Stimulated activated CD4-positive, alpha-beta T cell treated with anti-CD3 and anti-CD28 coated beads, Interleukin-4, amount 100 ng/mL, for 1 hour (primary cell): ENCODE measurements around the gene CENPX.
"Not testable (repeated sequence)": the region's sequence is repeated elsewhere in the genome, so short reads cannot be mapped to it uniquely, and the experiment has no call there.

Source experiments
- DNase-seq: peaks from one replicate; pipeline ENCODE4 v3.0.0-alpha.2; 2020

CENPX gene

DNA sequence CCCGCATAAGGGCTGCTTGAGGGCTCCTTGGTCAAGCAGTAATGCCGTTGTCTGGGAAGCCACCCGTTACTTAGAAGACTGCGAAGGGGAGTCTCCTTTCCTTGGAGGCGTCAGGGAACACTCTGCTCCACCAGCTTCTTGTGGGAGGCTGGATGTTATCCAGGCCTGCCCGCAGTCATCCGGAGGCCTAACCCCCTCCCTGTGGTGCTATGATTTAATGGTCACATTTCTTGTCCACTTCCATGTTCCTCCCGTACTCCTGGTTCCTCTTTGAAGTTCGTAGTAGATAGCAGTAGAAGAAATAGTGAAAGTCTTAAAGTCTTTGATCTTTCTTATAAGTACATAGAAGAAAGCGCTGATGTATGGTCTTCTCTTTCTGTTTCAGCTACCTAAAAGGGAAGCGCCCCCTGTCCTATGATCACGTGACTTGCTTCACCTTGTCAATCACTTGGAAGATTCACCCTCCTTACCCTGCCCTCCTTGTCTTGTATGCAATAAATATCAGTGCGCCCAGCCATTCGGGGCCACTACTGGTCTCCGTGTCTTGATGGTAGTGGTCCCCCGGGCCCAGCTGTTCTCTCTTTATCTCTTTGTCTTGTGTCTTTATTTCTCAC, 16.2 kb upstream of the CENPX start:
- DNase-seq = not testable (repeated sequence)

DNA sequence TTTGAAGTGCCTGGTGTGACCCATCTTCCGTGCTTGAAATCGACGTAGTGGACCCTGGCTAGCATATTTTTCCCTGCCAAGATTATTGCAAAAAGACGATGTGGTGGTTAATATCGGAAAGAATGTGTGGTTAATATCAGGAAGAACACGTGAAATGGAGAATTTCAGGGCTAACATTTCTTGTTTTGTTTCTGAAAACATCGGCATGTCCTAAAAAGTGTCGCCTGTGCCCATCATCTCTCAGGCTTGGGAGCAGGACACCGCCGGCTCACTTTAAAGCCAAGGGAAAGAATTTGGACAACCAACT, 15.2 kb upstream of the CENPX start:
- no peak for DNase-seq

DNA sequence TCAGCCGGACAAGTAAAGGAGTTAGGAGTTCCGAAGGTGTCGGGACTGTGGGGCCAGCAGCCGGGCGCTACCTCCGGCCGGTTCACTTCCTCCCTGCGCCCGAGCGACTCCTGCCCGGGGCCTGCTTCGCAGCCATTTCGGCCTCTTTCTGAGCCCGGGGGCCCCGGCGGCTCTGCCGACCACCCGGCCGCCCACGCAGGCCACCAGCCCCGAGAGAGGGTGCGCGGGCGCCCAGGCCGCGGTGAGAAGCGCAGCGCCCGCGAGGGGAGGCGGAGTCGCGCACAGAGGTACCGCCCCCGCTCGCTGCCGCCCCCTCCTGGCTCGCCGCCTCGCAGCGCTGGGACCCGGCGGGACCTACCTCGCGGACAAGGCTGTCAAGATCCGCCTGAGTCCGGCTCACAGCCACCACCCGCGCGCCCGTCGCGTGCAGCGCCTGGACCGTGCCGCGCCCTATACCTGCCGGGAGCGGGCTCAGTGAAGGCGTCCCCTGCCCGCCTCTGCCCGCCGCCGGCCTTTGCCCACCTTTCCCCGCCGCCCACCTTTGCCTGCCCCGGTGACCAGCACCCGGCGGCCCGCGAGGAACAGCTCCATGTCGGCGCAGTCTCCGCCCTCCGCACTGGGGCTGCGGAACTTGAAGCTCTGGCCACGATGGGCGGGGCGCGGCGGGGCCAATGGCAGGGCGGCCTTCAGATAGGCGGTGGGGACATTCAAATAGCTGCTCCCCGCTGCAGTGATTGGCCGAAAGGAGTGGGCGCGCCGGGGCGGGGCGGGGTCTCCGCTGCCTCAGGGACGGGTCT, 14.6 kb upstream of the CENPX start, which contains the start of gene DCXR:
Gene DCXR, minus strand, starts transcription at position 606 of the 797 bp plus-strand sequence. Its CDS starts 15 bp downstream, at position 591.
- DNase-seq = peak; percentile 94

DNA sequence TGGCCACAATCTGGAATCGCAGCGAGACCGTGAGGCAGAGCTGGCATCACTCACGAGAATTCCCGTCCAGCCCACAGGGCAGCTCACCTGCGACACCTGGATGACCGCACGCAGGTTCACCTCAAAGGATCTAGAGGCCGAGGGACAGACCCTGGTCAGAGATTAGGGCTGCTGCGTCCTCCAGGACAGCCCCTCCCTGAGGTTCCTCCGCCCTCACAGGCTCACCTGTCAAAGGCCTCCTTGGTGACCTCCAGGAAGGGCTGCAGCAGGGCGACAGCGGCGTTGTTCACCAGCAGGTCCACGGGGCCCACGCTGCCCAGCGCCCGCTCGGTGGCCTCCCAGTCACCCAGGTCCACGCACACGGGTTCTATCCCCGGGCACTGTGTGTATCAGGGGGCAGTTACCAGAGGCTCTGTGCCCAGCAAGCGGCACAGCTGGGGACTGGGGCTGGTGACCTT, 14.0 kb upstream of the CENPX start:
- DNase-seq = no peak

DNA sequence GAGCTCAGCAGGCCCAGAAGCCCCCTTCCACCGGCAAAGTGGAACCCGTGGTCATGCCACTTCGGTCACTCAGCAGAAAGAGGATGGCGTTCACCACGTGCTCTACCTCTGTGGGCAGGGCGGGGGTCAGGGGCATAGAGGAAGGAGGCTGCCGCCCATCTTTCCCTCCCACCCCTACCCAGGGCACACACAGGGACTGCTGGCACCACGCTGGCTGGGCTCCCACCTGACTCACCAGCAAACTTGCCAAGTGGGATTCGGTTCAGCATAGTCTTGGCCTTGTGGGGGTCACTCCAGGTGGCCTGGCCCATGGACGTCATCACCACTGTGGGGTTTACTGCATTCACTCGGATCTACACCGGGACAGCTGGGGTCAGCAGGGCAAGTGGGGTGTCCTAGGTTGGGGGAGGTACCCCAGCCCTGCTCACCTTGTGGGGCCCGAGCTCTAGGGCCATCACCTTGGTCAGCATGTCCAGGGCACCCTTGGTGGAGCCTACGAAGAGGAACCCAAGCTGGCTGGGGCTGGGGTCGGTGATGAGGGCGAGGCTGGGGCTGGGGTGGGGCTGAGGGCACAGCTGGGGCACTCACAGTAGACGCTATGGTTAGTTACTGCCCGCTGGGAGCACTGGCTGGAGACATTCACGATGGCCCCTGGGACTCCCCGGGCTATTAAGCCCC, 13.4 kb upstream of the CENPX start:
- DNase-seq = no peak

DNA sequence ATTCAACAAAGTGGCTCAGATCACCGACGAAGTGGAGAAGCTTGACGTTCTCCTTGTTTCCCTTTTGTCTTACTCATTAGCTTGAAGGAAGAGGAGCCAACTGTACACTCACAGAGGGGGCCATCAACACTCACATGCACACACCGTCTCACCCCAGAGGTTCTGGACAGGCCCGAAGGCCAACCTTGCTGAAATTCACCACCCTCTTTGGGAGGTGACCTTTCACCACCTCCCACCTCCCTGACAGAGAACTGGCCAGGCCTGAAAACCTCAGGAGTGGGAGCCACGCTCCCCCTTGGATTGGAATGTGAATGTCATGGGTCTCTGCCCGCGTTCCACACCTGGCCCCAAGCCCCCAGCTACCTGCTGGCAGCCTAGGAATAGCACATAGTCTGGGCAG, 12.8 kb upstream of the CENPX start:
- no peak for DNase-seq

DNA sequence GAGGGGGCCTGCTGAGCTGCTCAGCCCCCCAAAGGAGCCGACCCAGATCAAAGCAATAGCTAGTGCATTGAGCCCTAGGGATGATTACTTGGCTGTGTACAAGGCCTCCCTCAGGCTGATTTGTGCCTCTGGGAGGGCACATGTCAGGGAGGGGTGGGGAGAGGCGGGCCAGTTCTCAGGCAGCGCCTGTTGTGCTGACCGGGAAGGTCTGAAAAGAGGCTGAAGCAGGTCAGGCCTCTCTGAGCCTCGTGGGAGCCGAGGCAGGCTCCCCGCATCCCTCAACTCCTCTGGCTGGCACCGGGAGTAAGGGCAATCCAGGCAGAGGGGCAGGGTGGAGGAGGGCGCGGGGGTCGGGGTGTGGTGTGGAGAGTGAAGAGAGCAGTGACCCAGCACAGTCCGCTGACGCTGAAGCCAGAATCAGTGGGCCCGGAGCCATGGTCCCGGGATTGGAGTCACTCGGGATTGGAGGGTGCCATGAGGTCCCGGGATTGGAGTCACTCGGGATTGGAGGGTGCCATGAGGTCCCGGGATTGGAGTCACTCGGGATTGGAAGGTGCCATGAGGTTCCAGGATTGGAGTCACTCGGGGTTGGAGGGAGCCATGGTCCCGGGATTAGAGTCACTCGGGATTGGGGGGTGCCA, 11.8 kb upstream of the CENPX start:
- DNase-seq = no peak

DNA sequence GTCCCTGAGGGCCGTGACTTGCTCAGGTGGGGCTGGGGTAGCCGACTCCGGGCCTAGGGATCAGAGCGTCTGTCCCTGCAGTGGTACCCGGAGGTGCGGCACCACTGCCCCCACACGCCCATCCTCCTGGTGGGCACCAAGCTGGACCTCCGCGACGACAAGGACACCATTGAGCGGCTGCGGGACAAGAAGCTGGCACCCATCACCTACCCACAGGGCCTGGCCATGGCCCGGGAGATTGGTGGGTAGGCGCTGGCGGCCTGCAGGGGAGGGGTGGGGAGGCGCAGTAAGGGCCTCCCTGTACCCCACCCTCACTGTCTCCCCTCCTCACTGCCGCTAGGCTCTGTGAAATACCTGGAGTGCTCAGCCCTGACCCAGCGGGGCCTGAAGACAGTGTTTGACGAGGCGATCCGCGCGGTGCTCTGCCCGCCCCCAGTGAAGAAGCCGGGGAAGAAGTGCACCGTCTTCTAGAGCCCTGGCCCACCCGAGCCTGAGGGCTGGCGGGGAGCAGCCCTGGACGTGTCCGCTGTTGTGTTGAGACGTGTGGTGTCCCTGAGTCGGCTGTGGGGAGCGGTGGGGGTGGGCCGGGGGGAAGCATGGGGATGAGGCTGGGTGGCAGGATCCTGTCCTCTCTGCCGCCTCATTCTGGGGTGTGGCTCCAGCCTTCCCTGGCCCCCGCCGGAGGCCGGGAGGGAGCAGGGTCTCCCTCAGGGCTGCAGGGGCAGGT, 10.8 kb upstream of the CENPX start:
- DNase-seq = no peak

DNA sequence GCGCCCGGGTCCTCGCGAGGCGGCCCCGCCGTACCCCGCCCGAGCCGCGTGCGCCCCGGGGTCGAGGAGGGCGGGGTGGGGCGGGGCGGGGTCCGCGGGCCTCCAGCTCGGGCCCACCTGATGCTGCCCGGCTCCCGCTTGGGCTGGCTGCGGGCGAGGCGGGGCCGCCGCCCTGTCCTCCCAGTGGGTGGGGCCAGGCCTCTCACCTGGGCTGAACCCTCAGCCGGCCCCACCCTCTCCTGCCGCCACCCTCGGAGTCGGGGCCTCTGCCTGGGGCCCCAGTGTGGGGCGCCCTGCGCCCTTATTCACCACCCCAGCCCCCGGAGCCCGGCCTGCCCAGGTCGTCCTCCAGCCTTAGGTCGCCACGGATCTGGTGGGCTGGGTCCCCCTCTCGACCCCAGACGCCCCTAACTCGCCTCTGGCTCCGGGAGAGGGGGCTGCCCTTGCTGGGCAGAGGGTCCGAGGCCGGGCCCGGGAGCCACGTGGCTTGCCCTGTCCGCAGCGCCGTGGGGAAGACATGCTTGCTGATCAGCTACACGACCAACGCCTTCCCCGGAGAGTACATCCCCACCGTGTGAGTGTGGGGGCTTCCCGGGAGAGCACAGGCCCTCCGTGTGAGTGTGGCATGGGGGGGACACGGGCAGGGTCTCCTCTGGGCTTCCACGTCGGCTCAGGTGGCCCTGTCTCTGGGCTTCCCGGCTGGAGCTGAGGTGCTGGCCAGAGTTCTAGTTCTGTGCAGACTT, 9.4 kb upstream of the CENPX start:
- peak; percentile 39 for DNase-seq

DNA sequence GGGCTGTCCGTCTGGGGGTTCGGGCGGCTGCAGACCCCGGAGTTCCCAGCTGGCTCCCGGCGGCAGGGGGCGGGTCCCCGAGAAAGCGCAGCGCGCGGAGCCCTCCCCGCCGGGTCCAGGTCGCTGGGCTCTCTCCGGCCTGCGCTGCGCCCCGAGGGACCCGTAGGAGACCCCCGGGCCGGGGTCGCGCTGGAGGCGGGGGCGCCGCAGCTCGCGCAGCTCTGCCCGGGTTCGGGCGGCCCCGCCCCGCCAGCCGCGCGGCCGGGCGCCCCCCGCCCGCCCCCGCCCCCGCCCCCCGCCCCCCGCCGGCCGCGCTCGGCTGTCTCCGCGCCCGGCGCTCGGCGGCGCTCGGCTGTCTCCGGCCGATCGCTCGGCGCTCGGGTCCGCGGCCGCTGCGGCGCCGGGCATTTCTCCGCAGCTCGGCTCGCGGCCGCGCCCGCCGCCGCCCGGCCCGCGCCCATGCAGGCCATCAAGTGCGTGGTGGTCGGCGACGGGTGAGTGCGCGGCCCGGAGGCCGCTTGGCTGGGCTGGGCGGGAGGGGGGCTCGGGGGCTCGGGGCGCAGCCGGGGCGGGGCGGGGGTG, 8.7 kb upstream of the CENPX start, which contains the start of gene RAC3:
Gene RAC3, plus strand, starts transcription at position 376 of the 582 bp plus-strand sequence. Its CDS starts 84 bp downstream, at position 460.
- DNase-seq = no peak

DNA sequence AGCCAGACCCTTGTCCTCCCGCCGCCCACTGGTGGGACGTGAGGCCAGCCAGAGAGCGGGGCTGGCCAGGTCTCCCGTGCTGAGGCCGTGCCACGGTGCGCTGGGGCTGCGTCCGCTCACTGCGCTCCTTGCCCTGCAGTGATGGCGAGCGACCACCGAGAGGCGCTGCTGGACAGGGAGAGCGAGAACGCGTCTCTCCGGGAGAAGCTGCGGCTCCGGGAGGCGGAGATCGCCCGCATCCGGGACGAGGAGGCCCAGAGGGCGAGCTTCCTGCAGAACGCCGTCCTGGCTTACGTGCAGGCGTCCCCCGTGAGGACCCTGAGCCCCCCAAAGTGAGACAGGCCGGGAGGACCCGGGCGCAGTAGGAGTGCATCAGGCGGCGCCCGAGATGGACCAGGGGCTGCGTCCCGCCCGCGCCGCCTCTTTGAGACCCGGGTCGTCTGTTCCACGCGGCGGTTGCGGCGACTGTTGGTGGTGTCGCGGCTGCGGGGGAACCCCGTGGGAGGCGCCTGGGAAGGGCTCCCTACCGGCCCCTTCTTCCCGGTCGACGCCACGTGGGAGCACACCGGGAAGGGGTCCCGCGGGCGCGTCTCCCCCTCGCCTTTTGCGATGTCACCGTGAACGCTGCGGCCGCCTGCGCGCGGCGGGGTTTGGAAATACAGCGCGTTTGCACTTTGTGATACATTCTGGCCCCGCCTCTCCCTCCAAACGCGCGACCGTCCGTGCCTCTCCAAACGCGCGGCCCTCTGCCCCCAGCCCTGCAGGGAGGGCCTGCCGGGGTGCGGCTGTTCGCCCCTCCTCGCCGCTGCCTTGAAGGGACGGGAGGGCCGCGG, 8.0 kb upstream of the CENPX start:
- DNase-seq = peak; percentile 80

DNA sequence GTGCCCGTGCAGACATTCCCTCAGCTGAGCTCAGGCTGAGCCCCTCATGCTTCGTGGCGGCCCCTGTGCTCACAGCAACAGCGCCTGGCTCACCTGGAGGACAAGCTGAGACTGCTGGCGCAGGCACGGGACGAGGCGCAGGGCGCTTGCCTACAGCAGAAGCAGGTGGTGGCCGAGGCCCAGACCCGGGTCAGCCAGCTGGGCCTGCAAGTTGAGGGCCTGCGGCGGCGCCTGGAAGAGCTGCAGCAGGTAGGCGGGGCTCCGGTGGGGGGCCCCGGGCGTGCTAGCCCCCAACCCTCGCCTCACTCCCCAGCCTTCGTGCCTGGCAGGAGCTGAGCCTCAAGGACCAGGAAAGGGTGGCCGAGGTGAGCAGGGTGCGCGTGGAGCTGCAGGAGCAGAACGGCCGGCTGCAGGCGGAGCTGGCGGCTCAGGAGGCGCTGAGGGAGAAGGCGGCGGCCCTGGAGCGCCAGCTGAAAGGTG, 7.4 kb upstream of the CENPX start:
- no peak for DNase-seq

DNA sequence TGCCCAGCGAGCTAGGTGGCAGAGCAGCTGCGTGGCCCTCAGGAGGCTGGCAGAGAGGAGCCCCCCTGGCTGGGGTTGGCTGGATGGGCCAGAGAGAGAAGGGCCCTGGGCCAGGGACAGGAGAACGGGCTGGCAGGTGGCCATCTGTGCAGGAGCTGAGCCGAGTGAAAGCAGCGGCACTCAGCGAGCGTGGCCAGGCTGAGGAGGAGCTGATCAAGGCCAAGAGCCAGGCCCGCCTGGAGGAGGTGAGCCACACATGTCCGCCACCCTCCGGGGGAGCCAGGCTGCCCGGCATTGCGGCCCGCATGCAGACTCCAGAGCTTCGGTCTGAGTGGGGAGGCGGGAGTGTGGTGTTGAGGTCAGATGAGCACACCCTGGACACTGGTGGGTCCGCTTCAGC, 6.7 kb upstream of the CENPX start:
- DNase-seq = no peak

DNA sequence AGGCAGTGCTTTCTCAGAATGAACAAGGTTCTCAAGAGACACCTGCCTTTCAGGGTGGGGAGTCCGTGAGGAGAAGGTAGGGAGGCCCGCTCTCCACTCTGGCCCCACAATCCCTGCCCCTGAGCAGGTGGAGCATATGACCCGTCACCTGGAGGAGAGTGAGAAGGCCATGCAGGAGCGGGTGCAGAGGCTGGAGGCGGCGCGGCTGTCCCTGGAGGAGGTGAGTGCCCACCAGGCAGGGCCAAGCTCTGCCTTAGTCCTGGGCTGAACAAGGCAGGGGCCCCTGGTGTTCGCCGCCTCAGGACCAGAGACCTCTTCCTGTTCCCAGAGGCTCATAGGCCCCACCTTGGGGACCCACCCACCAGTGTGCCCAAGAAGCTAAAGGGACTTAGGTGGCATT, 6.3 kb upstream of the CENPX start:
- no peak for DNase-seq

DNA sequence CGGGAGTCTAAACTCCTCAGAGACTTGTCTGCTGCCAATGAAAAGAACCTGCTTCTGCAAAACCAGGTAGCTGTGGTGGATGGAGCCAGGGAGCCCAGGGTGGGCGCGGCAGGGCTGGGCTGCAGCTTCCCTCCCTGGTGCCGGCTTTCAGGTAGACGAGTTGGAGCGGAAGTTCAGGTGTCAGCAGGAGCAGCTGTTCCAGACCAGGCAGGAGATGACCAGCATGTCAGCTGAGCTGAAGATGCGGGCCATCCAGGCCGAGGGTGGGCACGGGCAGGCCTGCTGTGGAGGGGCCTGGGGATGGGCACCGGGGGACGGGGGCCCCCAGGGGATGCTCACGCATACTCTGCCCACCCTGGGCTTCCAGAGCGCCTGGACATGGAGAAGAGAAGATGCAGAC, 5.6 kb upstream of the CENPX start:
- no peak for DNase-seq

DNA sequence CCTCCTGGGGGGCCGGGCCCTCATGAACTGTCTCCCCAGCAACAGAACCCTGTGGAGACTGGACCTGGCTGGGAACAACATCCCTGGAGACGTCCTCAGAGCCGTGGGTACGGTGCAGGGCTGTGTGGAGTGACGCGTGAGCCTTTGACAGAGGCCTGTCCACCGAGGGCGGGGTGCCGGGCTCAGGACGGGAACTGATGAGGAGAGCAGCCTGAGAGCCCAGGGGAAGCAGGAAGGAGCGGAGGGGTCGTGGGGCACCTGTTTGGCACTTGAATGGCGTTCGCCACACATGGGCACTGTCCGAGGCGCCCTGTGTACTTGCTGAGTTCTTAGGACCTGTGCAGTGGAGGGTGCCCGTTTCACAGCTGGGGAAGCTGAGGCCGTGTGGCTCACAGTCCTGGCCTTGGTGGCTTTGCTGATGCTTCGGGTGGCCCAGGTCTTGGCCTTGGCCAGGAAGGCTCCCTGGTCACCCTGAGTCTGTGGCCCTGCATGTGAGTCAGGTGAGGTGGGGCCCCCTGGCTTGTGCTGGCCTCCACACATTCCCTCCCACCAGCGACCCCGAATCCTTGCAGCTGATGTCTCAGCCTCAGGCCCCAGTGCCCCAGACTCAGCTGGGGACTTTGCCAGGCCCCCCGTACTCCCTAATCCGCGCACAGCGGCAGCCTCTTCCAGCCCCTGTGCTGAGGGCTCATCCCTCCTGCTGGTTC, 2.9 kb upstream of the CENPX start:
- no peak for DNase-seq

DNA sequence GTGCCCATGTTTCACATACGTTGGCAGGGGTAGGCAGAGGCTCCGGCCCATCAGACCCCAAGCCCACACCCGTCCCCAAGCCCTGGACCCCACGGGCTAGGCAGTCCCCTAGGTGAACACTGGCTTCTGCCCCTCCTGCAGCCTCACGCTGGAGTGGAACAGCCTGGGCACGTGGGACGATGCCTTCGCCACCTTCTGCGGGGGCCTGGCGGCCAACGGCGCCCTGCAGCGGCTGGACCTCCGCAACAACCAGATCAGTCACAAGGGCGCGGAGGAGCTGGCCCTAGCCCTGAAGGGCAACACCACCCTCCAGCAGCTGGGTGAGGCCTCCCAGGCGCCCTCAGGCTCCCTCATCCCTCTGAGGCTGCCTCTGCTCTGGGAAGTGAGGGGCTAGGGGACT, 2.2 kb upstream of the CENPX start:
- no peak for DNase-seq

DNA sequence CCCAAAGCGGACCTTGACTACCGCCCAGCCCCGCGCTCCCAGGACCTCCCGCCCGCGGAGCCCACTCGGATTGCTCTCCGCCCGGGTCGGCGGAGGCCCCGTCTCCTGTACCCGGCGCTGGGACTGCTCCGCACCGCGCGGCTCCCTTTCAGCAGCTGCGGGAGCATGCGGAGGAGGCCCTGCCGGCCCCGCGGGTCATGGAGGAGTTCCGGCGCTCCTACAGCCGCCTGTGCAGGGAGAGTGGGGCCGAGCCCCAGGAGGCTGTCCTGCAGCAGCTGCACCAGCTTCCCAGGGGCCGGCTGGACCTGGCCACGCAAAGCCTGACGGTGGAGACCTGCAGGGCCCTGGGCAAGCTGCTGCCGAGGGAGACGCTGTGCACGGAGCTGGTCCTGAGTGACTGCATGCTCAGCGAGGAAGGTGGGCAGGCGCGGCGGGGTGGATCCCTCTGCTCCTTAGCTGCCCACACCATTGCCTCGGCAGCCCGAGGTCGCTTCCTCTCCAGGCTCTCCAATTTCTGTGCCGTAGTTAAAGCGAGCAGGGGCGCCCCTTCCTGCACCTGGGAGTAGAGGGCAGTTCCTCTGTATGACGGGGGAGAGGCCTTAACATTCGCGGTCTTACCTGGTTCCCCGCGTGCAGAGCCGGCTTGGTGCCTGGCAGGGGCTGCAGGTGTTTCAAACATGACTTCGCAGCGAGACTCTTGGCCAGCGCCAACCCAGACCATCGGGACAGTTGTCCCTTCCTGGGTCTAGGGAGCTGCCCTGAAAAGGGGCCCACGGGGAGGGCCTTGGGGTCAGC, 966 bp upstream of the CENPX start:
- peak; percentile 24 for DNase-seq

DNA sequence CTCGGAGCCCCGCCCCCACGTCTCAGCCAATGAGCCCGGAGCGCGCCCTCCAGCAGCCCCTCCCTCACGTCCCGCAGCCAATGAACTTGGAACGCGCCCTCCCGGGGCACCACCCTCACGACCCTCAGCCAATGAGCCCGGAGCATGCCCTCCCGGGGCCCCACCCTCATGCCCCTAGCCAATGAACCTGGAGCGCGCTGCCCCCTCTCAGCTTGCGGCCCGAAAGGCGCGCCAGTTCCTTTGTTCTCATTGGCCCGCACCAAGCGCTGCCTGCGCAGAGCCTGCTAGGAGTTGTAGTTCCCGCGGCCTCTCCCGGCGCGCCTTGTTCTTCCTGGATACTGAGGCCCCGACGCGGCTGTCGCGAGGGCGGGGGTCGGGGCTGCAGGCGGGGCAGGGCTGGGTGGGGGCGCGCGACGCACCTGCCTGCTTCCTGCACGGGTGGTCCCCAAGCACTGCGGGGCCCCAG, 336 bp upstream of the CENPX start, which contains the start of gene LRRC45:
Gene LRRC45, plus strand, starts transcription at position 325 of the 466 bp plus-strand sequence. CDS start 339 bp downstream, outside the sequence.
- peak; percentile 100 for DNase-seq
